Motor neuron (in vitro differentiated cells): ENCODE data around the gene ALCAM. TPM values are rescaled to one million over a fixed set of nuclear protein-coding genes. Genes with fewer than 3 reads are reported as not detected.

Experiments used
- ATAC-seq, 8 experiments: fragments of 200-7000 bp; cut with Tn5 transposase; replicated peaks in 6 of 8; 2 replicates each; pipeline ENCODE4 v1.8.0; 2021; ENCODE audit warnings: mild to moderate bottlenecking in 8 of 8, moderate library complexity in 8 of 8
- H3K27ac ChIP-seq, 2 donors: fragments of 250-450 bp; sonication (Bioruptor Pico); 2 replicates each; pipeline ENCODE4 v1.9.0; 2021; ENCODE audit warnings: antibody characterized with exemption in 2 of 2, mild to moderate bottlenecking in 2 of 2, moderate library complexity in 1 of 2
- H3K4me1 ChIP-seq, 2 donors: fragments of 250-450 bp; sonication (Bioruptor Pico); replicated peaks in 1 of 2; 2 replicates each; pipeline ENCODE4 v1.6.1; 2021; ENCODE audit warnings: antibody characterized with exemption in 2 of 2, mild to moderate bottlenecking in 2 of 2, moderate library complexity in 1 of 2
- H3K4me3 ChIP-seq, 5 donors: fragments of 250-450 bp; sonication (Bioruptor Pico); 2 replicates each; pipeline ENCODE4 v1.9.0; 2021; ENCODE audit warnings: antibody characterized with exemption in 5 of 5, mild to moderate bottlenecking in 5 of 5, moderate library complexity in 4 of 5
- WGBS, 10 experiments: fragments of 450-650 bp; shearing (Covaris generic); methylation state at CpG; one replicate each; pipeline ENCODE4 v1.0.0; 2022; 5-methylcytosine and 5-hydroxymethylcytosine counted together
- in situ Hi-C, 9 experiments: fragments of 400-800 bp; cut with MboI; loops; one replicate each; pipeline ENCODE4 v1.15.0; 2021; ENCODE audit warnings: low sequenced_read_pairs in 9 of 9, low pct_unique_long_range_greater_than_20kb in 2 of 9; ENCODE audit not compliant: unreplicated experiment in 9 of 9
- total RNA-seq, 8 experiments: library from RNA; unstranded; fragments of 300-600 nt; gene quantifications; 2 replicates each; pipeline versions ENCODE4 v1.2.3 to v1.2.4, GENCODE V29; 2022

ALCAM gene
- total RNA-seq, 8 experiments from 2014 or later: 5.4 to 136 (median 54.2) TPM

- H3K4me3 ChIP-seq: no peak overlapping the region
- H3K4me1 ChIP-seq: no peaks in the 10 kb centered on the region
- no peak overlapping the region for H3K27ac ChIP-seq
- in situ Hi-C loops: no loop called here
- whole genome bisulfite sequencing, 10 experiments: 0 to 92% (median 63%) methylated on average over 2 to 4 of the region's 4 CpGs; no CpG with 5 or more reads in 1 of the 10 experiments
- ATAC-seq: no peak
Observed at GRCh38 chr3:105425153-105425502, 58.4 kb downstream of the ALCAM start.

GRCh38 chr3:105427332-105427731 lies 60.6 kb downstream of the ALCAM start:
- Histone ChIP-seq H3K4me1 (no peaks in the 10 kb centered on the region), H3K27ac (no peak overlapping the region), H3K4me3 (no peak overlapping the region)
- in situ Hi-C loops: no loop called here
- 67 to 100% (median 100%) methylated on average over 1 of the region's 1 CpG; no CpG with 5 or more reads in 2 of the 10 experiments for WGBS, 10 experiments
- no peak for ATAC-seq

DNA sequence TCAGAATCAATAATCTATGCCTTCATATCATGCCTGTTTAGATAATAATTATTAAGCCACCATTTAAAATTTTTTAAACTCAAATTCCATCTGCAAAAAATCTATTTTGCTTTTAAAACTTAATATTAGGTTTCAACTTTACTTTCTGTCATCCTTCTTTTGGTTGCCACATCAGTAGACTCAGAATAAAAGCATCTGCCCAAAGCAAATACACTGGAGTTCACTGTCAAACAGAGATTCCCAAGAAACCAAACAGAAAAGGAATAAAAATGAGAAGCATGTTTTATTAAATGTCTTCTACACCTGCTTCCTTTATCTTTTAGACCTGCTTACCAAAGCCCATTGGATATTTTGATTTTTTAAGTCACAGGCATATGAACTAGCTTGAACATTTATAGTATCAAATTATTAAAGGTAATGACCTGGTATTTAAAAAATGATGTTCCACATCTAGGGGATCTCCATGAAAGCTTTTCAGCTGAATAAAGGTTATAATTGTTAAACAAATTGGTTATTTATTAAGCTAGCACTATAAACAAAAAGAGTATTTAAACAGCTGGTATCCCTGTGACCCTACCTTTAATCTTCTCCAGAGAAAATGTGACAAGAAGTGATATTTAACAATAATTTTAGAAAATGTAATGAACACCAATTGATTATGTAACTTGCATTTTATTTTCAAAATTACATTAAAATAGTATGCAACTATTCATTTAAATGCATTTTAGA lies 62.5 kb downstream of the ALCAM start:
- no peaks in the 10 kb centered on the region for H3K4me1 ChIP-seq
- in situ Hi-C loops: no loop called here
- H3K27ac ChIP-seq: no peak overlapping the region
- no peak overlapping the region for H3K4me3 ChIP-seq
- ATAC-seq: peak in 1 of 8 experiments; percentile 38

GRCh38 chr3:105430455-105430854 lies 63.7 kb downstream of the ALCAM start:
- Histone ChIP-seq H3K4me1 (no peaks in the 10 kb centered on the region), H3K27ac (no peak overlapping the region), H3K4me3 (no peak overlapping the region)
- 90 to 100% (median 100%) methylated on average over 1 to 2 of the region's 2 CpGs; no CpG with 5 or more reads in 2 of the 10 experiments for WGBS, 10 experiments
- ATAC-seq: no peak
- in situ Hi-C loops: no loop called here

- no peaks in the 10 kb centered on the region for H3K4me1 ChIP-seq
- ATAC-seq: peak in 6 of 8 experiments; percentile 45 to 91 (median 53)
- H3K4me3 ChIP-seq: no peak overlapping the region
- H3K27ac ChIP-seq: no peak overlapping the region
- in situ Hi-C loops: no loop called here
- WGBS, 10 experiments: 80 to 100% (median 100%) methylated on average over 1 to 2 of the region's 2 CpGs; no CpG with 5 or more reads in 3 of the 10 experiments
Observed at GRCh38 chr3:105431200-105431599, 64.5 kb downstream of the ALCAM start.

DNA sequence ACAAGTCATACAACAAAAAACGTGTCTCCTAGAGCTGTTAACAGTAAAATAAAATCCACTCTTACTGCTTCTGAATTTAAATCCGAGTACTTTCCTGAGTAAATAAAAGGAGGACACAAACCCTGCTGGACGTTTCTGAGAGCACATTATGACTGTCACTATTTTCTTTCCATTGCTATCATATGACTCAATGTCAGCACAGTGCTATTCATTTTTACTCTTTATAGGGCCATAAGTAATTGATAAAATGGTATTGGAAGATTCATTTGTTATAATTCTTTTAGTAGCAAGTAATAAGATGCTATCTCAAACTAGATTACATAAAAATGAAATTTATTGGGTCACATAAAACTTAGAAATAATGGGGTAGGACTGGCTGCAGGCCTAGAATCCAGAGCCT lies 68.6 kb downstream of the ALCAM start:
- peak in 1 of 8 experiments; percentile 48 for ATAC-seq
- no peak overlapping the region for H3K27ac ChIP-seq
- H3K4me1 ChIP-seq: no peaks in the 10 kb centered on the region
- 30 to 100% (median 79%) methylated on average over 1 to 3 of the region's 3 CpGs; no CpG with 5 or more reads in 1 of the 10 experiments for WGBS, 10 experiments
- in situ Hi-C loops: no loop called here
- H3K4me3 ChIP-seq: no peak overlapping the region

GRCh38 chr3:105436687-105437086 lies 70.0 kb downstream of the ALCAM start:
- no peak for ATAC-seq
- Histone ChIP-seq H3K4me3 (no peak overlapping the region), H3K27ac (no peak overlapping the region), H3K4me1 (no peaks in the 10 kb centered on the region)
- in situ Hi-C loops: no loop called here

GRCh38 chr3:105440113-105440512 lies 73.4 kb downstream of the ALCAM start:
- no peak for ATAC-seq
- no peak overlapping the region for H3K4me3 ChIP-seq
- H3K4me1 ChIP-seq: no peaks in the 10 kb centered on the region
- in situ Hi-C loops: no loop called here
- WGBS, 10 experiments: 74 to 100% (median 86%) methylated on average over 1 to 3 of the region's 3 CpGs
- H3K27ac ChIP-seq: no peak overlapping the region

DNA sequence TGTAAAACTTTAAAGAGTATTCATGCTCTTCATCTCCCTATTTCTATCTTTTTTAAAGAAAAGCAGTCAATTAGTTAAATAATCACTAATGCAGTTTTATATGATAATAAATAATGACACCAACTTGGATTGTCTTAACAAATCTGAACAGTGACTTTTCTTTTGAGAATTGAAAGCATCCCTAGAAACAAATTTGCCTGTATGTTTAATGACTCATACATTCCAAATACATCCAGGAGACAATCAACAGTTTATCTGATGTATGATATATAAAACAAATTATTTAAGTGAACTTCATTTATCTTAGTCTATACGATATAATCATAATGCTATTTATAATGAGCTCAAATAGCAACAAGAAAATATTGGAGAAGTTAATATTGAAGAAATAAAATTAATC lies 78.0 kb downstream of the ALCAM start:
- H3K27ac ChIP-seq: no peak overlapping the region
- ATAC-seq: no peak
- in situ Hi-C loops: no loop called here

DNA sequence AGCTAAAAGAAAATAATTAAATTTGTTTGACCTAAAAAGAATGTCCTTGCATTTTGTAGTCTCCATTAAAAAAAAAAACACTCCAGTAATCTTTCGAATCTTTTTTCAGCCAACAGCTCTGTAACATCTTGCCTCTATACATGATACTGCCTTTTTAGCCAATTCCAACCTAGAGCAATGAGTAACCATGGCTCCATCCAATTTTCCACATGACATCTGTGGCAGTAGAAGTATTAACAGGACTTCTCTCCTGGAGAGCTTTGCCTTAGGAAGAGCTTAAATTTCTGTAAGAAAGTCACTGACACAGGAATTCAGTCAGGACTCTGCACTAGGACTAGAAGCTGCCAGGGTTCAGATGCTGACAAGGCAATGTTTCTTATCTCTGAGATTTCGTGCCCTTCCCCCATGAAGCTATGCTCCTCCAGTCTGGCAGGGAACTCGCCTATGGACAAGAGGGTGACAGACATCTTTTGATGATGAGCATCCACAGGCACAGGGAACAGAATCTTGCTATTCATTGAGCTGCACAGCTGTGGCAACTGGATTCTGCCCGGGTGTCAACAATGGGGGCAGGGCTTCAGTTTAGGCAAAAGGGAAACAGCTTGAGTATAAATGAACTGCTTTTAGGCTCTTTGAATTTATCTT lies 81.8 kb downstream of the ALCAM start:
- H3K4me3 ChIP-seq: no peak overlapping the region
- in situ Hi-C loops: no loop called here
- peak in 4 of 8 experiments; percentile 15 to 81 (median 30) for ATAC-seq
- peaks cover 0 to 3% of the 10 kb centered on the region in 2 donors for H3K4me1 ChIP-seq
- H3K27ac ChIP-seq: no peak overlapping the region
- WGBS, 10 experiments: 32 to 100% (median 61%) methylated on average over 1 to 4 of the region's 4 CpGs; no CpG with 5 or more reads in 1 of the 10 experiments

More for the DNA sequence above, 78.0 kb downstream of the ALCAM start:
- WGBS, 10 experiments: 60 to 100% (median 93%) methylated on average over 1 of the region's 1 CpG; no CpG with 5 or more reads in 1 of the 10 experiments
- H3K4me3 ChIP-seq: no peak overlapping the region
- H3K4me1 ChIP-seq: peaks cover 0 to 3% of the 10 kb centered on the region in 2 donors

- no peak overlapping the region for H3K27ac ChIP-seq
- in situ Hi-C loops: no loop called here
- ATAC-seq: no peak
- H3K4me1 ChIP-seq: peaks cover 0 to 3% of the 10 kb centered on the region in 2 donors
- H3K4me3 ChIP-seq: no peak overlapping the region
- 46 to 100% (median 85%) methylated on average over 2 to 3 of the region's 3 CpGs; no CpG with 5 or more reads in 1 of the 10 experiments for WGBS, 10 experiments
Observed at GRCh38 chr3:105449414-105449813, 82.7 kb downstream of the ALCAM start.

DNA sequence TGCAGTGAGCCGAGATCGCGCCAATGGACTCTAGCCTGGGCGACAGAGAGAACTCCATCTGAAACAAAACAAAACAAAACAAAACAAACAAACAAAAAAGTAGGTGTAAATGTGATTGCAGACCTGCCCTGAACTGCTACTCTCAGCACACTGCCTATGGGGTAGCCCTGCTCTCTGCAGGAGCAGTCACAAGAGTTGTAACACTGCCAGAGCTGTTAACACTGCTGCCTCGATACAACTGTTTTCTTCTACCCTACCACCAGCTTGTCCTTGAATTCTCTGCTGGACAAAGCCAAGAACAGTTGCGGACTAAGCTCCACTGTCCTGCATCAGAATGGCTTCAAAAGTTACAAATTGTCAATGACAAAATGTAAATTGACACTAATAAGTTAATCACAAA lies 89.3 kb downstream of the ALCAM start:
- Histone ChIP-seq H3K27ac (no peak overlapping the region), H3K4me1 (no peaks in the 10 kb centered on the region), H3K4me3 (no peak overlapping the region)
- no peak for ATAC-seq
- WGBS, 10 experiments: 83 to 100% (median 92%) methylated on average over 1 to 6 of the region's 6 CpGs
- in situ Hi-C loops: no loop called here

- no peak overlapping the region for H3K4me3 ChIP-seq
- WGBS, 10 experiments: 6 to 100% (median 79%) methylated on average over 1 to 3 of the region's 3 CpGs
- no peaks in the 10 kb centered on the region for H3K4me1 ChIP-seq
- no peak for ATAC-seq
- no peak overlapping the region for H3K27ac ChIP-seq
- in situ Hi-C loops: no loop called here
Observed at GRCh38 chr3:105458518-105459215, 92.0 kb downstream of the ALCAM start.
